SH-SY5Y (cell line): ENCODE data around the gene WHRN.

Experiments
- GATA2 ChIP-seq: IDR thresholded peaks from 2 replicates; pipeline ENCODE4 v1.6.1; 2011; ENCODE audit warnings: mild to moderate bottlenecking, low read depth, low read length
- GATA3 ChIP-seq: IDR thresholded peaks from 2 replicates; pipeline ENCODE4 v1.6.1; 2011; ENCODE audit warnings: low read depth, mild to moderate bottlenecking, low read length, moderate library complexity

DNA sequence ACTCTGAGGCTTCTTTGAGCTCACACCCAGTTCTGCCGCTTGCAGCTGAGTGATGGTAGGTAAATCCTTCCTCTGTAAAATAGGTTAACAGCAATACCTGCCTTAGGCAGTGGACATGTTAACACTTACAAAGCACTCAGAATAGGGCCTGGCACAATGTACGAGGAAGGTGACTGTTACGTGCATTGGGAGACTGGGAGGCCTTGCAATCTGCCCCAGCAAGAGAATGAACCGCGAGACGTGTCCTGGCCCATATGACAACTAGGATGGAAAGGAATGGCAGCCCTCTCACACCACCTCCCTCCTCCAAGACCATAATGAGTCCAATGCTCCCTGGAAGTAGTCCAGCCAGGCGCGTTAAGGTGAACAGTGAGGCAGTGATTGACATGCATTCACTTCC lies 94.4 kb downstream of the WHRN start:
- TF ChIP-seq GATA2 = no peak
- TF ChIP-seq GATA3 = no peak
